Stomach (tissue), 4 donors: ENCODE data around the gene PCDHB3.
"Not testable (repeated sequence)": the region's sequence is repeated elsewhere in the genome, so short reads cannot be mapped to it uniquely, and the experiment has no call there.

Source experiments
- CTCF ChIP-seq, 7 experiments: fragments of 450-650 bp in 4 of 7; fragments of 200-600 bp in 3 of 7; sonication (generic) in 3 of 7; IDR thresholded peaks; one replicate each; pipeline ENCODE4 v1.5.1; 2016 to 2019; ENCODE audit warnings: antibody characterized with exemption in 7 of 7, control low read depth in 2 of 7, mild to moderate bottlenecking in 1 of 7
- EP300 ChIP-seq: sonication (generic); formaldehyde crosslinking; IDR thresholded peaks from one replicate; pipeline ENCODE4 v1.6.1; 2017; ENCODE audit warnings: antibody characterized with exemption
- POLR2A ChIP-seq, 4 donors: fragments of 450-650 bp; IDR thresholded peaks; one replicate each; pipeline ENCODE4 v1.6.1; 2016; ENCODE audit warnings: antibody characterized with exemption in 4 of 4, control low read depth in 2 of 4, mild to moderate bottlenecking in 1 of 4, moderate library complexity in 1 of 4
- POLR2AphosphoS5 ChIP-seq, 3 donors: sonication (generic); formaldehyde crosslinking; IDR thresholded peaks; one replicate each; pipeline ENCODE4 v1.6.1; 2016; ENCODE audit warnings: antibody characterized with exemption in 3 of 3

DNA sequence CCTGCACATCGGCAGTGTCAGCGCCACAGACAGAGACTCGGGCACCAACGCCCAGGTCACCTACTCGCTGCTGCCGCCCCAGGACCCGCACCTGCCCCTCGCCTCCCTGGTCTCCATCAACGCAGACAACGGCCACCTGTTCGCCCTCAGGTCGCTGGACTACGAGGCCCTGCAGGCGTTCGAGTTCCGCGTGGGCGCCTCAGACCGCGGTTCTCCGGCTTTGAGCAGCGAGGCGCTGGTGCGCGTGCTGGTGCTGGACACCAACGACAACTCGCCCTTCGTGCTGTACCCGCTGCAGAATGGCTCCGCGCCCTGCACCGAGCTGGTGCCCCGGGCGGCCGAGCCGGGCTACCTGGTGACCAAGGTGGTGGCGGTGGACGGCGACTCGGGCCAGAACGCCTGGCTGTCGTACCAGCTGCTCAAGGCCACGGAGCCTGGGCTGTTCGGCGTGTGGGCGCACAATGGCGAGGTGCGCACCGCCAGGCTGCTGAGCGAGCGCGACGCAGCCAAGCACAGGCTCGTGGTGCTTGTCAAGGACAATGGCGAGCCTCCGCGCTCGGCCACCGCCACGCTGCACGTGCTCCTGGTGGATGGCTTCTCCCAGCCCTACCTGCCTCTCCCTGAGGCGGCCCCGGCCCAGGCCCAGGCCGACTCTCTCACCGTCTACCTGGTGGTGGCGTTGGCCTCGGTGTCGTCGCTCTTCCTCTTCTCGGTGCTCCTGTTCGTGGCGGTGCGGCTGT, 23.3 kb downstream of the PCDHB3 start:
- not testable (repeated sequence) for TF ChIP-seq CTCF (IDR thresholded peaks at IDR 0.05); POLR2AphosphoS5 (IDR thresholded peaks at IDR 0.05); POLR2A (IDR thresholded peaks at IDR 0.05); EP300
